ENCODE measurements around the gene CD247. TPM values are rescaled to one million over a fixed set of nuclear protein-coding genes. Genes with fewer than 3 reads are reported as not detected.

CD247 gene
- total RNA-seq, 3 donors from 2014 or later (not counting 1 experiment from before 2014, with no cell fraction given) = 1,027 to 1,374 (median 1,309) TPM

DNA sequence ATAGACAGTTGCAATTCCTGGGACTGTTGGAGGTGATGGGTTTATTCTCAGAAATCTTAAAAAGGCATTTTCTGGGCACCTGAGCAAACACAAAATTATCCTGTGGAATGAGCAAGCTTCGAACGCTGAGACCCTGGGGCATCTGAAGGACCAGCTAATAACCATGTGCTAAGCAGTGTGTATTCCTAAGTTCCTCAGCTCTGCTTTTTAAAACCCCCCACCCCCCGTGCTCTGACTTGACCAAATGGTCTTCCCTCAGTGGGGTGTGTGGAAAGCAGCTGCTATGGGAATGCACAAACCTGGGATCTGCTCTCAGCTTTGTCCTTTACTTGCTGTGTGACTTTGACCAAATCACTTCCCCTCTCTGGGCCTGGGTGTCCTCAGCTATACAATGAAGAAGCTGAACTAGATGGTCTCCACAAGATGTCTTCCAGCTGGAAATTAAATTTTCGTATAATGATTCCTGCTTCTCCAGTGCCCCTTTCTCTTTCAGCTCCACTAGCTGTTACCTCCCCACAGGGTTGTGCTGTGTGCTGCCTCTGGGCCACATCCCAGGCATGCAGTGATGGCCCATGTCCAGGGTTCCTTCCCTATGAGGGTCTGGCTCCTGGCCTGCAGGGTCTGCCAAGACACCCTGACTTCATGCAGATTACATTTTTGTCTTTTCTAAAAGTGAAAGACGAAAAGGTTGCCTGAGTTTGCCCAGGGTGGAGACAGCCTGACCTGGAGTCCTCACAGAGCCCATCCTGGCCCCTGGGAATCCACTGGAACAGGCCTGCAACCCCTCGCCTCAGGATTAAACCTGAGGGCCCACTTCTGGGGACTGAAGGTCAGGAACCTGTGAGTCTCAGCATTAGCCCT is 14.9 kb upstream of the CD247 start:
- intact Hi-C loops (cut with micrococcal nuclease) = loop anchor here (1.0 to 5.0 kb wide), 4 partner anchors 132 to 466 kb away; partner anchors contain the start of gene POU2F1
- Mint-ChIP-seq H3K9me3 (no peaks in the 10 kb centered on the region), H3K4me3 (no peak overlapping the region), H3K36me3 (no peaks in the 10 kb centered on the region), H3K27ac (peak overlapping the region in 1 of 2 donors; percentile 22), H3K27me3 (ENCODE audit: low read depth in 2 of 2) (no peaks in the 10 kb centered on the region), H3K4me1 (no peaks in the 10 kb centered on the region)
- no peak for DNase-seq
- H3K36me3 ChIP-seq (ENCODE audit: control insufficient read depth, insufficient read depth, low read length) = no peaks in the 10 kb centered on the region
- no peak overlapping the region for H3K27ac ChIP-seq (ENCODE audit: low read length)
- no peaks in the 10 kb centered on the region for H3K27me3 ChIP-seq (ENCODE audit: control insufficient read depth, insufficient read depth, low read length)
- H3K4me3 ChIP-seq (ENCODE audit: low read length) = no peak overlapping the region
- peaks cover 6% of the 10 kb centered on the region for H3K4me1 ChIP-seq (ENCODE audit: control insufficient read depth, insufficient read depth, low read length)
- peak in 1 of 3 donors; percentile 13 for ATAC-seq
- TF ChIP-seq, protein P1, sequence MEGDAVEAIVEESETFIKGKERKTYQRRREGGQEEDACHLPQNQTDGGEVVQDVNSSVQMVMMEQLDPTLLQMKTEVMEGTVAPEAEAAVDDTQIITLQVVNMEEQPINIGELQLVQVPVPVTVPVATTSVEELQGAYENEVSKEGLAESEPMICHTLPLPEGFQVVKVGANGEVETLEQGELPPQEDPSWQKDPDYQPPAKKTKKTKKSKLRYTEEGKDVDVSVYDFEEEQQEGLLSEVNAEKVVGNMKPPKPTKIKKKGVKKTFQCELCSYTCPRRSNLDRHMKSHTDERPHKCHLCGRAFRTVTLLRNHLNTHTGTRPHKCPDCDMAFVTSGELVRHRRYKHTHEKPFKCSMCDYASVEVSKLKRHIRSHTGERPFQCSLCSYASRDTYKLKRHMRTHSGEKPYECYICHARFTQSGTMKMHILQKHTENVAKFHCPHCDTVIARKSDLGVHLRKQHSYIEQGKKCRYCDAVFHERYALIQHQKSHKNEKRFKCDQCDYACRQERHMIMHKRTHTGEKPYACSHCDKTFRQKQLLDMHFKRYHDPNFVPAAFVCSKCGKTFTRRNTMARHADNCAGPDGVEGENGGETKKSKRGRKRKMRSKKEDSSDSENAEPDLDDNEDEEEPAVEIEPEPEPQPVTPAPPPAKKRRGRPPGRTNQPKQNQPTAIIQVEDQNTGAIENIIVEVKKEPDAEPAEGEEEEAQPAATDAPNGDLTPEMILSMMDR (IDR thresholded peaks at IDR 0.05) = no peak
- no peaks in the 10 kb centered on the region for H3K9me3 ChIP-seq (ENCODE audit: control insufficient read depth, insufficient read depth, low read length)
- 90% methylated on average over 6 of the region's 6 CpGs for WGBS (ENCODE audit: insufficient coverage)

DNA sequence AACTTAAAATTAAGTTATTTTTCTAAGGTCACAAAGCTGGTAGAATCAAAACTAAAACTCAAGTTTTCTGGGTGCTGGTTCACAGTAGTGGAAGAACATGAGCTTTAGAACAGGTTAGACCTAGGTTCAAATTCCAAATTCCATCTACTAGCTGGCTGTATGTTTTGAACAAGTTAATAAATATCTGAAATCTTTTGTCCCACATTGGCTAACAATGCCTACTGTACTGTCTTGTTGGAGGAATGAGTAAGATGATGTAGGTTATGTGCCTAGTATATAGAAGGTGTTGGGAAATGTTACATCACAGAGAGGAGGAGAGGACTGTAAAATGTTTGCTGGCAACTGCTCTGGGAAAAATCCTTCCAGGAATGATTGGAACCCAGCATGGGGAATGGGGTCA is 14.0 kb upstream of the CD247 start:
- Mint-ChIP-seq H3K4me1 (no peaks in the 10 kb centered on the region), H3K36me3 (no peaks in the 10 kb centered on the region), H3K27ac (no peak overlapping the region), H3K9me3 (no peaks in the 10 kb centered on the region), H3K4me3 (no peak overlapping the region), H3K27me3 (ENCODE audit: low read depth in 2 of 2) (no peaks in the 10 kb centered on the region)
- no peak overlapping the region for H3K4me3 ChIP-seq (ENCODE audit: low read length)
- no peak for ATAC-seq
- TF ChIP-seq, protein P1 (IDR thresholded peaks at IDR 0.05) = no peak
- no peaks in the 10 kb centered on the region for H3K9me3 ChIP-seq (ENCODE audit: control insufficient read depth, insufficient read depth, low read length)
- peaks cover 6% of the 10 kb centered on the region for H3K4me1 ChIP-seq (ENCODE audit: control insufficient read depth, insufficient read depth, low read length)
- H3K36me3 ChIP-seq (ENCODE audit: control insufficient read depth, insufficient read depth, low read length) = no peaks in the 10 kb centered on the region
- intact Hi-C loops (cut with micrococcal nuclease) = loop anchor here (2.0 to 5.0 kb wide), 3 partner anchors 265 to 466 kb away; partner anchors contain the start of gene POU2F1
- H3K27ac ChIP-seq (ENCODE audit: low read length) = no peak overlapping the region
- DNase-seq = no peak
- H3K27me3 ChIP-seq (ENCODE audit: control insufficient read depth, insufficient read depth, low read length) = no peaks in the 10 kb centered on the region

DNA sequence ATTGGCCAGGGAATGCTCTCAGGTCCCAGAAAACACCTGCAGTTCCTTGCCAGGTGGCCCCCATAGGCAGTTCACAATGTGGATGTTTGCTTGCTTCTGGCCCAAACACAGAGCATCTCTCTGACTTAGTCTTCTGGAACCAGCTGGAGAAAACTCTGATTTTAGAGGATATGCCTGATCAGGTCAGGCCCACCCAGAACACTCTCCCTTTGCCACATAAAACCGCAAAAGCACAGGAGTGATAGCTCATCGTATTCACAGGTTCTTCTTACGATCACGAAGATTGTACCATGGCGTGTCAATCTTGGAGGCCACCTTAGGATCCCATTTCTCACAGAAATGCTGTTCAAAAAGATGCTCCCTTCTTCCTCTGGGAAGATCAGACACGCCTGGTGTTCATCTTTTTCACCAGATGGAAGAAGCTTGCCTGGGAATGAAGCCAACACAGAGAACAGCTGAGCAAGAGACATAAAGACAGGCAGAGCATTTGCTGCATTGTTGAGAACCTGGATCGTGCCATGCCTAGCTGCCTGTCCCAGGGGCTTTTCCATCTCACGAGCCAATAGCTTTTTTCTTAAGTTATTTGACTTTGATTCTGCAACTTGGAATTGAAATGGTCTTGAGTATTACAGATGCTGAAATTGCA is 11.6 kb upstream of the CD247 start:
- Histone ChIP-seq H3K4me1 (ENCODE audit: control insufficient read depth, insufficient read depth, low read length) (peaks cover 6% of the 10 kb centered on the region), H3K27ac (ENCODE audit: low read length) (no peak overlapping the region), H3K4me3 (ENCODE audit: low read length) (no peak overlapping the region), H3K27me3 (ENCODE audit: control insufficient read depth, insufficient read depth, low read length) (no peaks in the 10 kb centered on the region), H3K9me3 (ENCODE audit: control insufficient read depth, insufficient read depth, low read length) (no peaks in the 10 kb centered on the region), H3K36me3 (ENCODE audit: control insufficient read depth, insufficient read depth, low read length) (no peaks in the 10 kb centered on the region)
- DNase-seq (no peak), ATAC-seq (no peak)
- WGBS (ENCODE audit: insufficient coverage) = 95% methylated on average over 8 of the region's 8 CpGs
- intact Hi-C loops (cut with micrococcal nuclease) = loop anchor here (5.0 kb wide), 2 partner anchors 263 to 308 kb away; partner anchors contain the start of gene POU2F1
- Mint-ChIP-seq H3K4me1 (peaks cover 0 to 5% of the 10 kb centered on the region in 2 donors), H3K36me3 (no peaks in the 10 kb centered on the region), H3K4me3 (no peak overlapping the region), H3K27ac (no peak overlapping the region), H3K27me3 (ENCODE audit: low read depth in 2 of 2) (peaks cover 0 to 4% of the 10 kb centered on the region in 2 donors), H3K9me3 (no peaks in the 10 kb centered on the region)
- TF ChIP-seq, protein P1 (IDR thresholded peaks at IDR 0.05) = no peak
